ENCODE measurements around the gene DVL2.

GRCh38 chr17:7205561-7205960, 28.8 kb downstream of the DVL2 start:
- TF ChIP-seq POLR2A (IDR thresholded peaks at IDR 0.05) (no peak), EP300 (IDR thresholded peaks at IDR 0.05; ENCODE audit: low read depth) (no peak)
- TF ChIP-seq, protein P1, sequence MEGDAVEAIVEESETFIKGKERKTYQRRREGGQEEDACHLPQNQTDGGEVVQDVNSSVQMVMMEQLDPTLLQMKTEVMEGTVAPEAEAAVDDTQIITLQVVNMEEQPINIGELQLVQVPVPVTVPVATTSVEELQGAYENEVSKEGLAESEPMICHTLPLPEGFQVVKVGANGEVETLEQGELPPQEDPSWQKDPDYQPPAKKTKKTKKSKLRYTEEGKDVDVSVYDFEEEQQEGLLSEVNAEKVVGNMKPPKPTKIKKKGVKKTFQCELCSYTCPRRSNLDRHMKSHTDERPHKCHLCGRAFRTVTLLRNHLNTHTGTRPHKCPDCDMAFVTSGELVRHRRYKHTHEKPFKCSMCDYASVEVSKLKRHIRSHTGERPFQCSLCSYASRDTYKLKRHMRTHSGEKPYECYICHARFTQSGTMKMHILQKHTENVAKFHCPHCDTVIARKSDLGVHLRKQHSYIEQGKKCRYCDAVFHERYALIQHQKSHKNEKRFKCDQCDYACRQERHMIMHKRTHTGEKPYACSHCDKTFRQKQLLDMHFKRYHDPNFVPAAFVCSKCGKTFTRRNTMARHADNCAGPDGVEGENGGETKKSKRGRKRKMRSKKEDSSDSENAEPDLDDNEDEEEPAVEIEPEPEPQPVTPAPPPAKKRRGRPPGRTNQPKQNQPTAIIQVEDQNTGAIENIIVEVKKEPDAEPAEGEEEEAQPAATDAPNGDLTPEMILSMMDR (IDR thresholded peaks at IDR 0.05) = no peak
